ENCODE data around the gene FLYWCH1. TPM values are rescaled to one million over a fixed set of nuclear protein-coding genes. Genes with fewer than 3 reads are reported as not detected.

The FLYWCH1 gene
- total RNA-seq, 4 donors from 2014 or later = 30.1 to 67.4 (median 46.8) TPM

DNA sequence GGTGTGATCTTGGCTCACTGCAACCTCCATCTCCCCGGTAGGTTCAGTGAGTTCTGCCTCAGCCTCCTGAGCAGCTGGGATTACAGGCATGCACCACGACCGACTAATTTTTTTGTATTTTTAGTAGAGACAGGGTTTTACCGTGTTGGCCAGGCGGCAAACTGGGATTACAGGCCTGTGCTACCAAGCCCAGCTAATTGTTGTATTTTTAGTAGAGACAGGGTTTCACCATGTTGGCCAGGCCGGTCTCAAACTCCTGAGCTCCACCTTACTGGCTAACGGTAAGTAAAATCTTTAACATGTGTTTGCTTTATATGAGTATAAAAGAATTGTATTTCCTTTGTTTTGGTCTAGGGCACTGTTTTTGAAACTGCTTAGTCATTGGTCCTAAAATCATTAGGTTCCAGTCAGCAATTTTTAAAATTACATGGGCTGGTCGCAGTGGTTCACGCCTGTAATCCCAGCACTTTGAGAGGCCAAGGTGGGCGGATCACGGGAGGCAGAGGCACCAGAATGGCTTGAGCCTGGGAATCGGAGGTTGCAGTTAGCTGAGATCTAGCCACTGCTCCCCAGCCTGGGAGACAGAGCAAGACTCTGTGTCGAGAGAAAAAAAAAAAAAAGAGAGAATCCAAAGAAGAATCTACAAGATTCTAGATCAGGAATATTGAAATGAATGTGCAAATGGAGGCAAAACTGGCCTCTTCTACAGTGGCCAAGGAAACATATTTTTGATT lies 3.6 kb downstream of the FLYWCH1 start:
- DNase-seq = no peak
- no peaks in the 10 kb centered on the region for H3K27me3 ChIP-seq
- no peak overlapping the region for H3K4me3 ChIP-seq
- H3K9me3 ChIP-seq = no peaks in the 10 kb centered on the region
- peaks cover 0 to 24% (median 0%) of the 10 kb centered on the region in 3 donors for H3K36me3 ChIP-seq
- no peak overlapping the region for H3K27ac ChIP-seq
- H3K4me1 ChIP-seq = peaks cover 0 to 22% (median 4%) of the 10 kb centered on the region in 4 donors
- no peak for TF ChIP-seq POLR2A (IDR thresholded peaks at IDR 0.05)
- TF ChIP-seq, protein P1, sequence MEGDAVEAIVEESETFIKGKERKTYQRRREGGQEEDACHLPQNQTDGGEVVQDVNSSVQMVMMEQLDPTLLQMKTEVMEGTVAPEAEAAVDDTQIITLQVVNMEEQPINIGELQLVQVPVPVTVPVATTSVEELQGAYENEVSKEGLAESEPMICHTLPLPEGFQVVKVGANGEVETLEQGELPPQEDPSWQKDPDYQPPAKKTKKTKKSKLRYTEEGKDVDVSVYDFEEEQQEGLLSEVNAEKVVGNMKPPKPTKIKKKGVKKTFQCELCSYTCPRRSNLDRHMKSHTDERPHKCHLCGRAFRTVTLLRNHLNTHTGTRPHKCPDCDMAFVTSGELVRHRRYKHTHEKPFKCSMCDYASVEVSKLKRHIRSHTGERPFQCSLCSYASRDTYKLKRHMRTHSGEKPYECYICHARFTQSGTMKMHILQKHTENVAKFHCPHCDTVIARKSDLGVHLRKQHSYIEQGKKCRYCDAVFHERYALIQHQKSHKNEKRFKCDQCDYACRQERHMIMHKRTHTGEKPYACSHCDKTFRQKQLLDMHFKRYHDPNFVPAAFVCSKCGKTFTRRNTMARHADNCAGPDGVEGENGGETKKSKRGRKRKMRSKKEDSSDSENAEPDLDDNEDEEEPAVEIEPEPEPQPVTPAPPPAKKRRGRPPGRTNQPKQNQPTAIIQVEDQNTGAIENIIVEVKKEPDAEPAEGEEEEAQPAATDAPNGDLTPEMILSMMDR (IDR thresholded peaks at IDR 0.05) = no peak

DNA sequence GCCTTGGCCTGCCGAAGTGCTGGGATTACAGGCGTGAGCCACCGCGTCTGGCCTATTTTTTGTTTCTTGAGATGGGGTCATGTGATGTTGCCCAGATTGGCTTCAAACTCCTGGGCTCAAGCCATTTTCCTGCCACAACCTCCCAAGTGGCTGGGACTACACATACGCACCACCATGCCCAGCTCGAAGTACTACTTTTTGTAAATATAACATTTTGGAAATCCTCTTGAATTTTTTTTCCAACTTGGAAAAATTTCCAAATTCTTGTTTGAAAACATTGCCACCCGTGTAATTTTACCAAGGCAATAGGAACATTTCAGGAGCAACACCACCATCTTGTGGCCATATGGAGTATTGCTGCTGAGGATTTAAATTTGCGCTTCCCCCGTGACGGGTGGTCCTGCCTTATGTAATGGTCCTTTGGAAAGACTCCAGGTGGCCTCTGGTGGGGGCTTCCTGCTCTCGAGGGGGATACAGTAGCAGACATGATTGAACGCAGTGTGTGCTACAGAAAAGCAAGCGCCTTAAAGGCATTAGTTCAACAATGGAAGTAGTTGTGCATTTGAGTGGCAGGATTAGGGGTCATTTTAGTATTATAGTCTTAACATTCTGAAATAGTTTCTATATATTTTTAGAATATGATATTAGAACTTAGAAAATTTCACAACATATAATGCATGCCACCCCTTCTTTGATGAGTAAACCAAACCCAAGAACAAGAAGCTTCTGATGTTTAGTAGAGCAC lies 8.0 kb downstream of the FLYWCH1 start:
- DNase-seq = peak in 2 of 3 donors; percentile 56 to 81
- H3K9me3 ChIP-seq = no peaks in the 10 kb centered on the region
- peaks cover 0 to 6% (median 2%) of the 10 kb centered on the region in 4 donors for H3K4me1 ChIP-seq
- TF ChIP-seq, protein P1 (IDR thresholded peaks at IDR 0.05) = peak; percentile 89 to 98 (median 95)
- TF ChIP-seq POLR2A (IDR thresholded peaks at IDR 0.05) = no peak
- H3K27ac ChIP-seq = peak overlapping the region in 2 of 4 donors; percentile 12 to 54
- peaks cover 0 to 33% (median 0%) of the 10 kb centered on the region in 3 donors for H3K36me3 ChIP-seq
- H3K4me3 ChIP-seq = no peak overlapping the region
- H3K27me3 ChIP-seq = no peaks in the 10 kb centered on the region

DNA sequence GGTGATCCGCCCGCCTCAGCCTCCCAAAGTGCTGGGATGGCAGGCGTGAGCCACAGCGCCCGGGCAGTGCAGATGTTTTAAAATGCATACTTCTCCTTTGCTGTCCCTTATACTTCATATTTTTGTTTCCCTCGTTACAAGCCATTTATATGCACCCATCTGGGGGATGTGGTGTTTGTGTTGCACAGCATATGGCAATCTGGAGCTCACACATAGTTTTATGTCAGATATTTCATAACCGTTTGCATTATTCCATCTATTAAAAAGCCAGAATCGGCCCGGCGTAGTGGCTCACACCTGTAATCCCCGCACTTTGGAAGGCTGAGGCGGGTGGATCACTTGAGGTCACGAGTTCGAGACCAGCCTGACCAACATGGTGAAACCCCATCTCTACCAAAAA lies 11.8 kb downstream of the FLYWCH1 start:
- Histone ChIP-seq H3K27ac (no peak overlapping the region), H3K36me3 (peaks cover 0 to 20% (median 0%) of the 10 kb centered on the region in 3 donors), H3K9me3 (no peaks in the 10 kb centered on the region), H3K4me1 (peaks cover 0 to 6% (median 3%) of the 10 kb centered on the region in 4 donors), H3K4me3 (no peak overlapping the region), H3K27me3 (no peaks in the 10 kb centered on the region)
- DNase-seq = no peak
- TF ChIP-seq, protein P1 (IDR thresholded peaks at IDR 0.05) = no peak
- no peak for TF ChIP-seq POLR2A (IDR thresholded peaks at IDR 0.05)

DNA sequence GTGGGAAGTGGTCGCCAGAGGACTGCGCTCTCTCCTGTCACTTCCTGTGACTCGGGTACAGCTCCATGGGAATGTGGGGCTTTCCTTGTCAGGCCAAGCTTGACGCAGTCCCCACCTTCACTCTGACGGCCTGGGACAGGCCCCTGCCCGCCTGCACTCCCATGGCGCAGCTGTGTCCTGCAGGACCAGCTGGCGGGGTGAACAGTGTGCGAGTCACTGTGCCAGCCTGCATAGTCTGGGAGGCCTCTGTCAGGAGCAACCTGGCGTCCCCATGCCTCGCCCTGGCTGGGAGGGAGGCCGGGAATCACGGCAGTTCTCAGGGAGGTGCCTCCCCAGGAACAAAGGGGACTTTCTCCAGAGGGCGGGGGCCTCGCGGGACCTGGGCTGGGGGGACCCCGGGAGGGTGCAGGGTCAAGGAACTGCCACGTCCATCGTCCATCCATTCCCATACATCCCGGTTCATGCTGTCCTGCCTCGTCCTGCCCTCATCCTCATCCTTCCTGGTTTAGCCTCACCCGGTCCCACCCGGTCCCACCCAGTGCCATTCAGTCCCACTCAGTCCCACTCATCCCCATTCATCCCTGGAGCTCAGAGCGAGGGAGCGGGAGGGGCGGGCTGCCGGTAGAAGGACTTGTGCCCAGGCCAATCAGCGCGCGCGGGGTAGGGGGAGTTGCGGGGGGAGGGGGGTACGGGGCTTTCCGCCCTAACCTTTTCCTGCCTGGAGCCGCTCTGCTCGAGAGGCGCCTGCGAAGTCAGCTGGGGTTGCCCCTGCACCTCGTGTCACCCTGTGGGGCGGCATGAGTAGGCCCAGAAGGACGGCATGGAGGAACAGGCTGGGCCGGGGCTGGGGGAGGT lies 13.4 kb downstream of the FLYWCH1 start:
- Histone ChIP-seq H3K4me3 (no peak overlapping the region), H3K36me3 (peaks cover 0 to 25% (median 0%) of the 10 kb centered on the region in 3 donors), H3K9me3 (no peaks in the 10 kb centered on the region), H3K27me3 (no peaks in the 10 kb centered on the region), H3K27ac (no peak overlapping the region), H3K4me1 (peaks cover 0 to 4% (median 0%) of the 10 kb centered on the region in 4 donors)
- TF ChIP-seq POLR2A (IDR thresholded peaks at IDR 0.05) = no peak
- TF ChIP-seq, protein P1 (IDR thresholded peaks at IDR 0.05) = no peak
- DNase-seq = no peak

DNA sequence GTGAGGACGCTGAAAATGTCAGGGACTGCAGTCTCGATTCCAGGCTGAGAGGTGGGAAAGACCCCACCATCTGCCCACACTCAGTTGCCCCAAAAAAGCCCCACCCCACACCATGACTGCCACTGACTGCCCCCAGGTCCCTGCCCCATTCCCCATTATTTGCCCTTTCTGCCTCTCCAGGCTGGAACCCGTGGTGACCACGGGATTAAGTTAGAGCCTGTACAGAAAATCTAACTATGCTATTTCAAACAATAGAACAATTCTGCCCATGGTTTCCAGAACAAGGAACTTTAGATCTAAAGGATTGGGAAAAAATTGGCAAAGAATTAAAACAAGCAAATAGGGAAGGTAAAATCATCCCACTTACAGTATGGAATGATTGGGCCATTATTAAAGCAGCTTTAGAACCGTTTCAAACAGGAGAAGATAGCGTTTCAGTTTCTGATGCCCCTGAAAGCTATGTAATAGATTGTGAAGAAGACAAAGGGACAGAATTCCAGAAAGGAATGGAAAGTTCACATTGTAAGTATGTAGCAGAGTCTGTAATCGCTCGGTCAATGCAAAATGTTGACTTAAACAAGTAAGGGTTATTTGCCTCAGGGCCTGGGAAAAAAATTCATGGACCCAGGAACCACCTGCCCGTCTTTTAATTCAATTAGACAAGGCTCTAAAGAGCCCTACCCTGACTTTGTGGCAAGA lies 14.4 kb downstream of the FLYWCH1 start:
- H3K27me3 ChIP-seq = no peaks in the 10 kb centered on the region
- H3K4me3 ChIP-seq = no peak overlapping the region
- no peak overlapping the region for H3K27ac ChIP-seq
- H3K36me3 ChIP-seq = peaks cover 0 to 35% (median 0%) of the 10 kb centered on the region in 3 donors
- H3K4me1 ChIP-seq = peaks cover 0 to 4% (median 0%) of the 10 kb centered on the region in 4 donors
- DNase-seq = no peak
- H3K9me3 ChIP-seq = no peaks in the 10 kb centered on the region
- TF ChIP-seq, protein P1 (IDR thresholded peaks at IDR 0.05) = no peak
- TF ChIP-seq POLR2A (IDR thresholded peaks at IDR 0.05) = no peak

All from Peyer's patch (tissue), 4 donors.